Uterus (tissue), 4 donors: ENCODE data around the gene KMT5B. TPM values are rescaled to one million over a fixed set of nuclear protein-coding genes. Genes with fewer than 3 reads are reported as not detected.

Source experiments
- DNase-seq, 2 donors: peaks; one replicate each; pipeline ENCODE4 v3.0.0-alpha.2; 2019 to 2020
- H3K27ac ChIP-seq, 2 donors: fragments of 200-600 bp; sonication (generic); 1 replicate in 1 of 2; 2 replicates in 1 of 2; pipeline ENCODE4 v1.5.1; 2016 to 2018
- H3K27me3 ChIP-seq, 2 donors: fragments of 200-600 bp; sonication (generic); one replicate each; pipeline ENCODE4 v1.5.1; 2018 to 2019; ENCODE audit warnings: control low read depth in 1 of 2
- H3K36me3 ChIP-seq, 2 donors: fragments of 200-600 bp; sonication (generic); one replicate each; pipeline ENCODE4 v1.5.1; 2019; ENCODE audit warnings: control low read depth in 1 of 2
- H3K4me1 ChIP-seq, 2 donors: fragments of 200-600 bp; sonication (generic); one replicate each; pipeline ENCODE4 v1.5.1; 2018 to 2019; ENCODE audit warnings: control low read depth in 1 of 2
- H3K4me3 ChIP-seq, 2 donors: fragments of 200-600 bp; sonication (generic); 1 replicate in 1 of 2; 2 replicates in 1 of 2; pipeline ENCODE4 v1.5.1; 2018 to 2019; ENCODE audit warnings: mild to moderate bottlenecking in 1 of 2
- H3K9me3 ChIP-seq, 2 donors: fragments of 200-600 bp; sonication (generic); one replicate each; pipeline ENCODE4 v1.5.1; 2019; ENCODE audit warnings: control low read depth in 1 of 2
- CTCF ChIP-seq, 4 experiments: fragments of 200-600 bp in 2 of 4; fragments of 450-650 bp in 2 of 4; sonication (generic) in 2 of 4; IDR thresholded peaks; one replicate each; pipeline ENCODE4 v1.5.1; 2016 to 2019; ENCODE audit warnings: antibody characterized with exemption in 4 of 4, mild to moderate bottlenecking in 2 of 4, moderate library complexity in 1 of 4
- POLR2A ChIP-seq, 2 donors: fragments of 450-650 bp; IDR thresholded peaks; one replicate each; pipeline ENCODE4 v1.6.1; 2016; ENCODE audit warnings: antibody characterized with exemption in 2 of 2, mild to moderate bottlenecking in 1 of 2, moderate library complexity in 1 of 2
- intact Hi-C: fragments of 100-400 bp; cut with DNase I; formaldehyde crosslinking; loops from one replicate; pipeline ENCODE4 v1.15.1; 2023; ENCODE audit warnings: low total_unique reads
- total RNA-seq, 4 donors: library from RNA; depleted of rRNA in 3 of 4; stranded (reverse); fragments of >200 nt in 3 of 4; gene quantifications; one replicate each; pipeline versions ENCODE4 v1.1.0 to v1.2.4, GENCODE V29; 2014 to 2023
- donor health status: DM: yes; HTN: yes; CAD: no.

KMT5B gene
- total RNA-seq, 4 donors from 2014 or later, result 13.5 to 108 (median 79.4) TPM

- H3K36me3 ChIP-seq, result no peaks in the 10 kb centered on the region
- H3K27me3 ChIP-seq, result no peaks in the 10 kb centered on the region
- TF ChIP-seq POLR2A (IDR thresholded peaks at IDR 0.05), result no peak
- no peak for TF ChIP-seq CTCF (IDR thresholded peaks at IDR 0.05)
- intact Hi-C loops, result no loop called here
- H3K9me3 ChIP-seq, result no peaks in the 10 kb centered on the region
- H3K4me3 ChIP-seq, result no peak overlapping the region
- H3K27ac ChIP-seq, result peak overlapping the region; percentile 17 to 45
- no peaks in the 10 kb centered on the region for H3K4me1 ChIP-seq
- DNase-seq, result no peak
Observed at GRCh38 chr11:68138237-68138636, 74.9 kb downstream of the KMT5B start.

- Histone ChIP-seq H3K36me3 (no peaks in the 10 kb centered on the region), H3K4me1 (no peaks in the 10 kb centered on the region), H3K9me3 (no peaks in the 10 kb centered on the region), H3K4me3 (no peak overlapping the region), H3K27me3 (no peaks in the 10 kb centered on the region), H3K27ac (peak overlapping the region; percentile 17 to 45)
- intact Hi-C loops, result no loop called here
- DNase-seq, result no peak
- TF ChIP-seq POLR2A (IDR thresholded peaks at IDR 0.05) (no peak), CTCF (IDR thresholded peaks at IDR 0.05) (no peak)
Observed at GRCh38 chr11:68137833-68138232, 75.3 kb downstream of the KMT5B start.

GRCh38 chr11:68136866-68137265 is 76.2 kb downstream of the KMT5B start:
- no peak overlapping the region for H3K27ac ChIP-seq
- no peaks in the 10 kb centered on the region for H3K9me3 ChIP-seq
- intact Hi-C loops, result no loop called here
- H3K4me3 ChIP-seq, result no peak overlapping the region
- DNase-seq, result no peak
- TF ChIP-seq CTCF (IDR thresholded peaks at IDR 0.05), result no peak
- TF ChIP-seq POLR2A (IDR thresholded peaks at IDR 0.05), result no peak
- H3K4me1 ChIP-seq, result no peaks in the 10 kb centered on the region
- H3K27me3 ChIP-seq, result no peaks in the 10 kb centered on the region
- H3K36me3 ChIP-seq, result no peaks in the 10 kb centered on the region

- H3K4me1 ChIP-seq, result no peaks in the 10 kb centered on the region
- no peaks in the 10 kb centered on the region for H3K9me3 ChIP-seq
- no peaks in the 10 kb centered on the region for H3K36me3 ChIP-seq
- DNase-seq, result no peak
- no peaks in the 10 kb centered on the region for H3K27me3 ChIP-seq
- intact Hi-C loops, result no loop called here
- H3K4me3 ChIP-seq, result no peak overlapping the region
- TF ChIP-seq CTCF (IDR thresholded peaks at IDR 0.05), result no peak
- TF ChIP-seq POLR2A (IDR thresholded peaks at IDR 0.05), result no peak
- H3K27ac ChIP-seq, result no peak overlapping the region
Observed at GRCh38 chr11:68135161-68135560, 77.9 kb downstream of the KMT5B start.

GRCh38 chr11:68133761-68134160 is 79.3 kb downstream of the KMT5B start:
- Histone ChIP-seq H3K36me3 (no peaks in the 10 kb centered on the region), H3K27ac (no peak overlapping the region), H3K4me1 (peaks cover 0 to 4% of the 10 kb centered on the region in 2 donors), H3K27me3 (no peaks in the 10 kb centered on the region), H3K9me3 (no peaks in the 10 kb centered on the region), H3K4me3 (no peak overlapping the region)
- no peak for DNase-seq
- intact Hi-C loops, result no loop called here
- no peak for TF ChIP-seq POLR2A (IDR thresholded peaks at IDR 0.05)
- no peak for TF ChIP-seq CTCF (IDR thresholded peaks at IDR 0.05)
